A549 (cell line): ENCODE measurements around the gene CTTN.

Source experiments
- CTCF ChIP-seq: fragments of >200 bp; sonication (Bioruptor Twin); formaldehyde crosslinking; IDR thresholded peaks from 3 replicates; pipeline ENCODE4 v1.5.1; 2016
- ESRRA ChIP-seq: fragments of 150-350 bp; IDR thresholded peaks from 2 replicates; pipeline ENCODE4 v1.6.1; 2014; ENCODE audit warnings: mild to moderate bottlenecking, low read length, borderline replicate concordance
- POLR2A ChIP-seq: IDR thresholded peaks from 2 replicates; pipeline ENCODE4 v1.6.1; 2012; ENCODE audit warnings: mild to moderate bottlenecking, low read length
- ZFP36 ChIP-seq: fragments of 450-650 bp; IDR thresholded peaks from 2 replicates; pipeline ENCODE4 v1.6.1; 2014; ENCODE audit warnings: borderline replicate concordance; ENCODE audit not compliant: partially characterized antibody

- TF ChIP-seq POLR2A (no peak), CTCF (0 out of 3 replicates have a peak, but pooled peaks have one; percentile 12), ESRRA (no peak), ZFP36 (no peak)
Measured at GRCh38 chr11:70483077-70483861, 84.9 kb downstream of the CTTN start.
